SU-DHL-6 (cell line): ENCODE measurements around the gene QPRT.

ENCODE experiments used
- H2AFZ ChIP-seq: fragments of 200-600 bp; sonication (generic); 2 replicates; pipeline ENCODE4 v1.6.1; 2014; ENCODE audit warnings: low read depth, mild to moderate bottlenecking, moderate library complexity, mixed read lengths, antibody characterized with exemption, low read length; ENCODE audit not compliant: severe bottlenecking
- H3F3A ChIP-seq: fragments of 200-600 bp; shearing (Covaris generic); 2 replicates; pipeline ENCODE4 v1.6.0; 2016; ENCODE audit warnings: antibody characterized with exemption, mild to moderate bottlenecking; ENCODE audit not compliant: insufficient read depth
- H3K27ac ChIP-seq: fragments of 200-600 bp; sonication (generic); 2 replicates; pipeline ENCODE4 v1.5.1; 2016; ENCODE audit warnings: low read depth, mild to moderate bottlenecking, low read length, moderate library complexity, mixed read lengths
- H3K27me3 ChIP-seq: fragments of 200-600 bp; sonication (generic), shearing (Covaris generic); 2 replicates; pipeline ENCODE4 v1.6.0; 2014; ENCODE audit warnings: mild to moderate bottlenecking, low read length
- H3K36me3 ChIP-seq: fragments of 200-600 bp; sonication (generic); 2 replicates; pipeline ENCODE4 v1.6.1; 2014; ENCODE audit warnings: mild to moderate bottlenecking, low read length, mixed read lengths
- H3K4me2 ChIP-seq: fragments of 300-600, 200-600 bp; shearing (Covaris generic), sonication (generic); 2 replicates; pipeline ENCODE4 v1.6.0; 2014; ENCODE audit warnings: low read length, low read depth, mild to moderate bottlenecking; ENCODE audit not compliant: poor library complexity, severe bottlenecking
- H3K4me3 ChIP-seq: fragments of 200-600 bp; sonication (generic); 2 replicates; pipeline ENCODE4 v1.5.1; 2014; ENCODE audit warnings: antibody characterized with exemption, low read length, mild to moderate bottlenecking, mixed read lengths; ENCODE audit not compliant: insufficient read depth, poor library complexity, severe bottlenecking
- H3K79me2 ChIP-seq: fragments of 200-600 bp; sonication (generic); 2 replicates; pipeline ENCODE4 v1.6.1; 2014; ENCODE audit warnings: mild to moderate bottlenecking, low read length, moderate library complexity; ENCODE audit not compliant: insufficient read depth
- H3K9ac ChIP-seq: fragments of 200-600 bp; sonication (generic); 2 replicates; pipeline ENCODE4 v1.7.0; 2014; ENCODE audit warnings: mild to moderate bottlenecking, low read length
- H3K9me2 ChIP-seq: fragments of 200-600 bp; sonication (generic); replicated peaks from 2 replicates; pipeline ENCODE4 v1.6.1; 2014; ENCODE audit warnings: low read length; ENCODE audit not compliant: insufficient read depth
- H3K9me3 ChIP-seq: fragments of 200-600 bp; sonication (generic); 2 replicates; pipeline ENCODE4 v1.6.1; 2014; ENCODE audit warnings: low read length, mixed read lengths; ENCODE audit not compliant: insufficient read depth
- H4K20me1 ChIP-seq: fragments of 200-600 bp; sonication (generic); 2 replicates; pipeline ENCODE4 v1.6.1; 2014; ENCODE audit warnings: low read depth, mild to moderate bottlenecking, antibody characterized with exemption, low read length, moderate library complexity, mixed read lengths
- EZH2phosphoT487 ChIP-seq: fragments of 200-600 bp; sonication (generic), shearing (Covaris generic); conservative IDR thresholded peaks from 2 replicates; pipeline ENCODE4 v1.6.1; 2018; ENCODE audit warnings: mild to moderate bottlenecking, antibody characterized with exemption, low read length, moderate library complexity, mixed read lengths
- TF ChIP-seq, protein P1 (sequence below): fragments of 200-600 bp; sonication (generic); IDR thresholded peaks from one replicate; pipeline ENCODE4 v1.5.1; 2017; ENCODE audit warnings: antibody characterized with exemption, mild to moderate bottlenecking, low read length, moderate library complexity; ENCODE audit not compliant: insufficient read depth, poor library complexity, severe bottlenecking

Gene QPRT

DNA sequence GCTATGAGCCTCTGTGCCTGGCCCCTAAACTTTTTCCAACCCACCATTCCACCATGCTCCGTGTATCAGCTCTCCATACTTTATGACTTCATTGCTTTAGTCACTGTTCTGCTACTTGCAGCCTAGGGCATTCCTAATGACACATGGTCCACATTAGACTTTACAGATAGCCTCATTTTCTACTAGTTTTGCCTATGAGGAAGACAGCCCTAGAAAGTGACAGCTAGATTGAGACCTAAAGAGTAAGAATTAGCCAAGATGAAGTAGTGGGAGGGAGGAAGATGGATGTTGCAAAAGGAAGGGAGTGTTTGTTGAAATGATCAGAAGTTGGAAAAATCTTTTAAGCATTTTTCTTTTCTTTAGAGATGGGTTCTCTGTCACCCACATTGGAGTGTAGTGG is 55.8 kb downstream of the QPRT start:
- no peaks in the 10 kb centered on the region for H3K79me2 ChIP-seq
- 0 out of 2 replicates have a peak, but pooled peaks cover 4% of the 10 kb centered on the region for H3F3A ChIP-seq
- TF ChIP-seq, protein P1, sequence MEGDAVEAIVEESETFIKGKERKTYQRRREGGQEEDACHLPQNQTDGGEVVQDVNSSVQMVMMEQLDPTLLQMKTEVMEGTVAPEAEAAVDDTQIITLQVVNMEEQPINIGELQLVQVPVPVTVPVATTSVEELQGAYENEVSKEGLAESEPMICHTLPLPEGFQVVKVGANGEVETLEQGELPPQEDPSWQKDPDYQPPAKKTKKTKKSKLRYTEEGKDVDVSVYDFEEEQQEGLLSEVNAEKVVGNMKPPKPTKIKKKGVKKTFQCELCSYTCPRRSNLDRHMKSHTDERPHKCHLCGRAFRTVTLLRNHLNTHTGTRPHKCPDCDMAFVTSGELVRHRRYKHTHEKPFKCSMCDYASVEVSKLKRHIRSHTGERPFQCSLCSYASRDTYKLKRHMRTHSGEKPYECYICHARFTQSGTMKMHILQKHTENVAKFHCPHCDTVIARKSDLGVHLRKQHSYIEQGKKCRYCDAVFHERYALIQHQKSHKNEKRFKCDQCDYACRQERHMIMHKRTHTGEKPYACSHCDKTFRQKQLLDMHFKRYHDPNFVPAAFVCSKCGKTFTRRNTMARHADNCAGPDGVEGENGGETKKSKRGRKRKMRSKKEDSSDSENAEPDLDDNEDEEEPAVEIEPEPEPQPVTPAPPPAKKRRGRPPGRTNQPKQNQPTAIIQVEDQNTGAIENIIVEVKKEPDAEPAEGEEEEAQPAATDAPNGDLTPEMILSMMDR: no peak
- TF ChIP-seq EZH2phosphoT487: no peak
- no peaks in the 10 kb centered on the region for H3K9me2 ChIP-seq
- no peak overlapping the region for H3K4me2 ChIP-seq
- H4K20me1 ChIP-seq: no peaks in the 10 kb centered on the region
- H3K27ac ChIP-seq: no peak overlapping the region
- H3K27me3 ChIP-seq: no peaks in the 10 kb centered on the region
- no peaks in the 10 kb centered on the region for H3K9me3 ChIP-seq
- no peak overlapping the region for H3K9ac ChIP-seq
- no peak overlapping the region for H3K4me3 ChIP-seq
- no peaks in the 10 kb centered on the region for H3K36me3 ChIP-seq
- no peak overlapping the region for H2AFZ ChIP-seq

DNA sequence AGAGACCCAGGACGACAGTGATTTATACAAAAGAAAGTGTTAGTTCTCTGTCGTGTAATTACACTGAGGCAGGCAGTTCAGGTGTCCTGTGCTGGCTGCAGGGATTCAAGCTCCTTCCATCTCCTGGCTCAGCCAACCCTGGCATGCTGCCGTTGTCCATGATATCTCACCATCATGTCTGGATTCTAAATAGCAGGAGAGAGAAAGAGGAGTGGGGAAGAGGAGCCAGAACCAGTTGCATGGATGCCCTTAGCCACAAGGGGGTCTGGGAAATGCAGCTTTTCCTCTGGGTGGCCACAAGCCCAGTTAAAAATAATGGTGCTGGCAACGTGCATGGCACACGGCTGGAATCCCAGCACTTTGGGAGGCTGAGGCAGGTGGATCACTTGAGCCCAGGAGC is 57.1 kb downstream of the QPRT start:
- H3K27me3 ChIP-seq: no peaks in the 10 kb centered on the region
- no peaks in the 10 kb centered on the region for H3K9me3 ChIP-seq
- no peaks in the 10 kb centered on the region for H3K9me2 ChIP-seq
- no peak for TF ChIP-seq EZH2phosphoT487
- TF ChIP-seq, protein P1: no peak
- no peaks in the 10 kb centered on the region for H3K79me2 ChIP-seq
- H4K20me1 ChIP-seq: no peaks in the 10 kb centered on the region
- H2AFZ ChIP-seq: no peak overlapping the region
- H3K27ac ChIP-seq: no peak overlapping the region
- H3K4me2 ChIP-seq: no peak overlapping the region
- no peak overlapping the region for H3K4me3 ChIP-seq
- no peaks in the 10 kb centered on the region for H3F3A ChIP-seq
- no peak overlapping the region for H3K9ac ChIP-seq
- H3K36me3 ChIP-seq: no peaks in the 10 kb centered on the region

DNA sequence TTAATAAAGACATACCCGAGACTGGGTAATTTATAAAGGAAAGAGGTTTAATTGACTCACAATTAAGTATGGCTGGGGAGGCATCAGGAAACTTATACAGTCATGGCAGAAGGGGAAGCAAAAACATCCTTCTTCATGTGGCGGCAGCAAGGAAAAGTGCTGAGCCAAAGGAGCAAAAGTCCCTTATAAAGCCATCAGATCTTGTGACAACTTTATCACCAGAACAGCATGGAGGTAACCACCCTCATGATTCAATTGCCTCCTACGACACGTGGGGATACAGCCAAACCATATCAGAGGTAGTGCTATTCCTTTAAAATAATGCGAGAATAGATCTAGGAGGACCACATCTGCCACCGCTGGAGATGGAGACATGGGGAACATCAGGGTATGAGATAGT is 57.8 kb downstream of the QPRT start:
- Histone ChIP-seq H4K20me1 (no peaks in the 10 kb centered on the region), H3F3A (no peaks in the 10 kb centered on the region)

More for the DNA sequence above, 57.8 kb downstream of the QPRT start:
- Histone ChIP-seq H3K27me3 (no peaks in the 10 kb centered on the region), H3K9me2 (no peaks in the 10 kb centered on the region), H3K36me3 (no peaks in the 10 kb centered on the region), H3K27ac (no peak overlapping the region), H2AFZ (no peak overlapping the region), H3K4me3 (no peak overlapping the region), H3K9me3 (no peaks in the 10 kb centered on the region), H3K9ac (no peak overlapping the region), H3K4me2 (no peak overlapping the region), H3K79me2 (no peaks in the 10 kb centered on the region)
- TF ChIP-seq, protein P1: no peak
- TF ChIP-seq EZH2phosphoT487: no peak
